K562 (cell line): ENCODE measurements around the gene SCAP. TPM values are rescaled to one million over a fixed set of nuclear protein-coding genes. Genes with fewer than 3 reads are reported as not detected.
A peak's percentile ranks its signal among the peaks of the same experiment; 100 is the strongest.

ENCODE experiments used
- BCOR ChIP-seq: fragments of 450-650 bp; IDR thresholded peaks from 2 replicates; pipeline ENCODE4 v1.6.1; 2016
- DPF2 ChIP-seq: fragments of 450-650 bp; IDR thresholded peaks from 2 replicates; pipeline ENCODE4 v1.6.1; 2016
- GATAD2B ChIP-seq: fragments of 450-650 bp; IDR thresholded peaks from 2 replicates; pipeline ENCODE4 v1.6.1; 2017; ENCODE audit warnings: mild to moderate bottlenecking, borderline replicate concordance
- GTF2E2 ChIP-seq: fragments of 200-800 bp; sonication (Bioruptor generic); IDR thresholded peaks from 2 replicates; pipeline ENCODE4 v1.6.1; 2016; ENCODE audit warnings: missing genetic modification characterization, missing compliant biosample characterization
- HOXB6 ChIP-seq: fragments of 250-450 bp; sonication (Bioruptor Pico); IDR thresholded peaks from 2 replicates; pipeline ENCODE4 v1.5.1; 2022; ENCODE audit warnings: mild to moderate bottlenecking, borderline replicate concordance
- KDM2B ChIP-seq: fragments of 250-450 bp; sonication (Bioruptor Pico); IDR thresholded peaks from 2 replicates; pipeline ENCODE4 v1.8.0; 2021; ENCODE audit warnings: mild to moderate bottlenecking, moderate library complexity
- RFX1 ChIP-seq: fragments of 450-650 bp; IDR thresholded peaks from 2 replicates; pipeline ENCODE4 v1.6.1; 2016; ENCODE audit warnings: mild to moderate bottlenecking, moderate library complexity
- TBL1XR1 ChIP-seq, 2 experiments: IDR thresholded peaks; 2 replicates each; pipeline ENCODE4 v1.6.1; 2012; ENCODE audit warnings: improper control_type of control experiment in 2 of 2, low read length in 2 of 2, mild to moderate bottlenecking in 1 of 2
- TEAD4 ChIP-seq, 2 experiments: sonication (generic) in 1 of 2; formaldehyde crosslinking in 1 of 2; IDR thresholded peaks; 2 replicates each; pipeline versions ENCODE4 v1.6.1 to v1.8.0; 2012 to 2022; ENCODE audit warnings: borderline replicate concordance in 1 of 2, inconsistent platforms in 1 of 2, low read length in 1 of 2, mild to moderate bottlenecking in 1 of 2, missing genetic modification reagents in 1 of 2
- polyA plus RNA-seq, 8 experiments: library from polyadenylated mRNA; depleted of rRNA in 4 of 8; stranded (reverse) in 5 of 8; unstranded in 3 of 8; fragments of >200 nt; fragmentation: Nextera tagmentation in 2 of 8; fragmentation: Illumina TruSeq in 1 of 8; extraction: Ambion mirVana in 2 of 8; extraction: Trizol in 1 of 8; gene quantifications; 2 replicates each; pipeline versions ENCODE4 v1.2.1 to v1.2.3, GENCODE V29; 2011 to 2014; ENCODE audit warnings: inconsistent platforms in 1 of 8, missing spikeins in 1 of 8
- total RNA-seq, 7 experiments: library from RNA; depleted of rRNA in 6 of 7; stranded (reverse); fragments of >200 nt in 6 of 7; fragmentation: Illumina TruSeq in 2 of 7; extraction: Trizol in 2 of 7; gene quantifications; 2 replicates each; pipeline versions ENCODE4 v1.2.1 to v1.2.3, GENCODE V29; 2011 to 2021; ENCODE audit warnings: low replicate concordance in 1 of 7
- TF ChIP-seq, protein P1 (sequence below): sonication (generic); formaldehyde crosslinking; IDR thresholded peaks from 2 replicates; pipeline ENCODE4 v1.5.0; 2020; ENCODE audit warnings: missing genetic modification reagents
- TF ChIP-seq, protein P2 (sequence below): fragments of 250-450 bp; sonication (Bioruptor Pico); IDR thresholded peaks from 2 replicates; pipeline ENCODE4 v1.4.0; 2020
- TF ChIP-seq, protein P3 (sequence below): fragments of 200-600 bp; sonication (generic); IDR thresholded peaks from one replicate; pipeline ENCODE4 v1.6.1; 2012; ENCODE audit warnings: mild to moderate bottlenecking, low read depth, low read length, inconsistent platforms
- TF ChIP-seq, protein P4 (sequence below): sonication (generic); IDR thresholded peaks from 2 replicates; pipeline ENCODE4 v1.6.1; 2016

SCAP gene
- total and polyA plus RNA-seq, 9 of the 15 experiments (the other 6 are each of a cell fraction or from before 2014, with no cell fraction given), result 2.6 to 104 (median 37.8) TPM

DNA sequence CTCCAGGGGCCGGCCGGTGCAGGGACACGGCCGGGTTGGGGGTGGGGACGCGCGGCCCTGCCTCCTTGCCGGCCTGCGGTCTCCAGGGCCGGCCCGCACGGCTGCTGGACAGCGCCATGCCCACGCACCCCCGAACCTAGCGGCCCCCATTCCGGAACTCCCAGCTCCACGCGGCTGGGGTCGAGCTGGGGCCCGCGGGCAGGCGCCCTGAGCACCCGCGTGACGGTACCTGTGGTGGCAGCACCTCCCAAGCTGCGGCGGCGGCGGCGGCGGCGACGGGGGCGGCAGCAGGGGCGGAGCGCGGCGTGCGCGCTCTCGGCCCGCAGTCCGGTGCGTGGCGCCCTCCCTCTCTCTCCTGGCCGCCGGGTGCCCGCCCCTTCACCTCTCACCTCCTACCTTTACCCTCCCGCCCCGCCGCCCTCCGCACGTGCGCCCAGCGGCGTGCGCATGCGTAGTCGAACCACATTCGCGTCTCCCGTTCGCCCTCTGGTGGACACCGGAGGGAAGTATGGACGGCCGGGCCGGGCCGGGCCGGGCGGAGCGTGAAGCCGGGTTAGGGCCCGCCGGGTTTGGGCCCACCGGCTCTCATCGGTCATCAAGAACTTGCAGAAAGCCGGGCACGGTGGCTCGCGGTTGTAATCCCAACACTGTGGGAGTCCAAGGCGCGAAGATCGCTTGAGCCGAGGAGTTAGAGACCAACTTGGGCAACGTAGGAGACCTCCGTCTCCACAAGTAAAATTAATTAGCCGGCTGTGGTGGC is at the start of gene SCAP (continued):
- TF ChIP-seq TBL1XR1 (IDR thresholded peaks at IDR 0.05; ENCODE audit: low read length in 2 of 2), result peak; percentile 59 to 66; a peak in 2 of 4 replicates
- TF ChIP-seq BCOR, result peak; percentile 56; the same call in 1 of the 2 replicates
- no peak for TF ChIP-seq HOXB6 (CRISPR knock-in tag)
- TF ChIP-seq, protein P1, sequence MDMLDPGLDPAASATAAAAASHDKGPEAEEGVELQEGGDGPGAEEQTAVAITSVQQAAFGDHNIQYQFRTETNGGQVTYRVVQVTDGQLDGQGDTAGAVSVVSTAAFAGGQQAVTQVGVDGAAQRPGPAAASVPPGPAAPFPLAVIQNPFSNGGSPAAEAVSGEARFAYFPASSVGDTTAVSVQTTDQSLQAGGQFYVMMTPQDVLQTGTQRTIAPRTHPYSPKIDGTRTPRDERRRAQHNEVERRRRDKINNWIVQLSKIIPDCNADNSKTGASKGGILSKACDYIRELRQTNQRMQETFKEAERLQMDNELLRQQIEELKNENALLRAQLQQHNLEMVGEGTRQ, result peak; percentile 88
- no peak for TF ChIP-seq GTF2E2 (tag)
- TF ChIP-seq, protein P2, sequence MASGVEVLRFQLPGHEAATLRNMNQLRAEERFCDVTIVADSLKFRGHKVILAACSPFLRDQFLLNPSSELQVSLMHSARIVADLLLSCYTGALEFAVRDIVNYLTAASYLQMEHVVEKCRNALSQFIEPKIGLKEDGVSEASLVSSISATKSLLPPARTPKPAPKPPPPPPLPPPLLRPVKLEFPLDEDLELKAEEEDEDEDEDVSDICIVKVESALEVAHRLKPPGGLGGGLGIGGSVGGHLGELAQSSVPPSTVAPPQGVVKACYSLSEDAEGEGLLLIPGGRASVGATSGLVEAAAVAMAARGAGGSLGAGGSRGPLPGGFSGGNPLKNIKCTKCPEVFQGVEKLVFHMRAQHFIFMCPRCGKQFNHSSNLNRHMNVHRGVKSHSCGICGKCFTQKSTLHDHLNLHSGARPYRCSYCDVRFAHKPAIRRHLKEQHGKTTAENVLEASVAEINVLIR (CRISPR knock-in tag), result no peak; the same call in 1 of the 2 replicates
- TF ChIP-seq, protein P3, sequence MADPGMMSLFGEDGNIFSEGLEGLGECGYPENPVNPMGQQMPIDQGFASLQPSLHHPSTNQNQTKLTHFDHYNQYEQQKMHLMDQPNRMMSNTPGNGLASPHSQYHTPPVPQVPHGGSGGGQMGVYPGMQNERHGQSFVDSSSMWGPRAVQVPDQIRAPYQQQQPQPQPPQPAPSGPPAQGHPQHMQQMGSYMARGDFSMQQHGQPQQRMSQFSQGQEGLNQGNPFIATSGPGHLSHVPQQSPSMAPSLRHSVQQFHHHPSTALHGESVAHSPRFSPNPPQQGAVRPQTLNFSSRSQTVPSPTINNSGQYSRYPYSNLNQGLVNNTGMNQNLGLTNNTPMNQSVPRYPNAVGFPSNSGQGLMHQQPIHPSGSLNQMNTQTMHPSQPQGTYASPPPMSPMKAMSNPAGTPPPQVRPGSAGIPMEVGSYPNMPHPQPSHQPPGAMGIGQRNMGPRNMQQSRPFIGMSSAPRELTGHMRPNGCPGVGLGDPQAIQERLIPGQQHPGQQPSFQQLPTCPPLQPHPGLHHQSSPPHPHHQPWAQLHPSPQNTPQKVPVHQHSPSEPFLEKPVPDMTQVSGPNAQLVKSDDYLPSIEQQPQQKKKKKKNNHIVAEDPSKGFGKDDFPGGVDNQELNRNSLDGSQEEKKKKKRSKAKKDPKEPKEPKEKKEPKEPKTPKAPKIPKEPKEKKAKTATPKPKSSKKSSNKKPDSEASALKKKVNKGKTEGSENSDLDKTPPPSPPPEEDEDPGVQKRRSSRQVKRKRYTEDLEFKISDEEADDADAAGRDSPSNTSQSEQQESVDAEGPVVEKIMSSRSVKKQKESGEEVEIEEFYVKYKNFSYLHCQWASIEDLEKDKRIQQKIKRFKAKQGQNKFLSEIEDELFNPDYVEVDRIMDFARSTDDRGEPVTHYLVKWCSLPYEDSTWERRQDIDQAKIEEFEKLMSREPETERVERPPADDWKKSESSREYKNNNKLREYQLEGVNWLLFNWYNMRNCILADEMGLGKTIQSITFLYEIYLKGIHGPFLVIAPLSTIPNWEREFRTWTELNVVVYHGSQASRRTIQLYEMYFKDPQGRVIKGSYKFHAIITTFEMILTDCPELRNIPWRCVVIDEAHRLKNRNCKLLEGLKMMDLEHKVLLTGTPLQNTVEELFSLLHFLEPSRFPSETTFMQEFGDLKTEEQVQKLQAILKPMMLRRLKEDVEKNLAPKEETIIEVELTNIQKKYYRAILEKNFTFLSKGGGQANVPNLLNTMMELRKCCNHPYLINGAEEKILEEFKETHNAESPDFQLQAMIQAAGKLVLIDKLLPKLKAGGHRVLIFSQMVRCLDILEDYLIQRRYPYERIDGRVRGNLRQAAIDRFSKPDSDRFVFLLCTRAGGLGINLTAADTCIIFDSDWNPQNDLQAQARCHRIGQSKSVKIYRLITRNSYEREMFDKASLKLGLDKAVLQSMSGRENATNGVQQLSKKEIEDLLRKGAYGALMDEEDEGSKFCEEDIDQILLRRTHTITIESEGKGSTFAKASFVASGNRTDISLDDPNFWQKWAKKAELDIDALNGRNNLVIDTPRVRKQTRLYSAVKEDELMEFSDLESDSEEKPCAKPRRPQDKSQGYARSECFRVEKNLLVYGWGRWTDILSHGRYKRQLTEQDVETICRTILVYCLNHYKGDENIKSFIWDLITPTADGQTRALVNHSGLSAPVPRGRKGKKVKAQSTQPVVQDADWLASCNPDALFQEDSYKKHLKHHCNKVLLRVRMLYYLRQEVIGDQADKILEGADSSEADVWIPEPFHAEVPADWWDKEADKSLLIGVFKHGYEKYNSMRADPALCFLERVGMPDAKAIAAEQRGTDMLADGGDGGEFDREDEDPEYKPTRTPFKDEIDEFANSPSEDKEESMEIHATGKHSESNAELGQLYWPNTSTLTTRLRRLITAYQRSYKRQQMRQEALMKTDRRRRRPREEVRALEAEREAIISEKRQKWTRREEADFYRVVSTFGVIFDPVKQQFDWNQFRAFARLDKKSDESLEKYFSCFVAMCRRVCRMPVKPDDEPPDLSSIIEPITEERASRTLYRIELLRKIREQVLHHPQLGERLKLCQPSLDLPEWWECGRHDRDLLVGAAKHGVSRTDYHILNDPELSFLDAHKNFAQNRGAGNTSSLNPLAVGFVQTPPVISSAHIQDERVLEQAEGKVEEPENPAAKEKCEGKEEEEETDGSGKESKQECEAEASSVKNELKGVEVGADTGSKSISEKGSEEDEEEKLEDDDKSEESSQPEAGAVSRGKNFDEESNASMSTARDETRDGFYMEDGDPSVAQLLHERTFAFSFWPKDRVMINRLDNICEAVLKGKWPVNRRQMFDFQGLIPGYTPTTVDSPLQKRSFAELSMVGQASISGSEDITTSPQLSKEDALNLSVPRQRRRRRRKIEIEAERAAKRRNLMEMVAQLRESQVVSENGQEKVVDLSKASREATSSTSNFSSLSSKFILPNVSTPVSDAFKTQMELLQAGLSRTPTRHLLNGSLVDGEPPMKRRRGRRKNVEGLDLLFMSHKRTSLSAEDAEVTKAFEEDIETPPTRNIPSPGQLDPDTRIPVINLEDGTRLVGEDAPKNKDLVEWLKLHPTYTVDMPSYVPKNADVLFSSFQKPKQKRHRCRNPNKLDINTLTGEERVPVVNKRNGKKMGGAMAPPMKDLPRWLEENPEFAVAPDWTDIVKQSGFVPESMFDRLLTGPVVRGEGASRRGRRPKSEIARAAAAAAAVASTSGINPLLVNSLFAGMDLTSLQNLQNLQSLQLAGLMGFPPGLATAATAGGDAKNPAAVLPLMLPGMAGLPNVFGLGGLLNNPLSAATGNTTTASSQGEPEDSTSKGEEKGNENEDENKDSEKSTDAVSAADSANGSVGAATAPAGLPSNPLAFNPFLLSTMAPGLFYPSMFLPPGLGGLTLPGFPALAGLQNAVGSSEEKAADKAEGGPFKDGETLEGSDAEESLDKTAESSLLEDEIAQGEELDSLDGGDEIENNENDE, result no peak
- 0 out of 2 replicates have a peak, but pooled peaks have one; percentile 12 for TF ChIP-seq DPF2
- TF ChIP-seq, protein P4, sequence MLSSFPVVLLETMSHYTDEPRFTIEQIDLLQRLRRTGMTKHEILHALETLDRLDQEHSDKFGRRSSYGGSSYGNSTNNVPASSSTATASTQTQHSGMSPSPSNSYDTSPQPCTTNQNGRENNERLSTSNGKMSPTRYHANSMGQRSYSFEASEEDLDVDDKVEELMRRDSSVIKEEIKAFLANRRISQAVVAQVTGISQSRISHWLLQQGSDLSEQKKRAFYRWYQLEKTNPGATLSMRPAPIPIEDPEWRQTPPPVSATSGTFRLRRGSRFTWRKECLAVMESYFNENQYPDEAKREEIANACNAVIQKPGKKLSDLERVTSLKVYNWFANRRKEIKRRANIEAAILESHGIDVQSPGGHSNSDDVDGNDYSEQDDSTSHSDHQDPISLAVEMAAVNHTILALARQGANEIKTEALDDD, result no peak; the same call in 1 of the 2 replicates
- no peak for TF ChIP-seq GATAD2B
- no peak for TF ChIP-seq RFX1
- no peak for TF ChIP-seq KDM2B (CRISPR knock-in tag)
- no peak for TF ChIP-seq TEAD4 (IDR thresholded peaks at IDR 0.05; ENCODE audit: low read length)
- 0 out of 2 replicates have a peak, but pooled peaks have one; percentile 50 for TF ChIP-seq TEAD4 (CRISPR knock-in tag; IDR thresholded peaks at IDR 0.05; ENCODE audit: borderline replicate concordance)
